Transverse colon (tissue), 3 donors: Measurements from ENCODE around the gene LEPR.

Experiments used
- CTCF ChIP-seq, 5 experiments: fragments of 200-600 bp in 3 of 5; fragments of 450-650 bp in 2 of 5; sonication (generic) in 3 of 5; IDR thresholded peaks; 1 replicate in 2 of 5; 2 replicates in 3 of 5; pipeline ENCODE4 v1.5.1; 2016 to 2017; ENCODE audit warnings: antibody characterized with exemption in 5 of 5, inconsistent platforms in 3 of 5, mild to moderate bottlenecking in 2 of 5, moderate library complexity in 1 of 5
- EP300 ChIP-seq: sonication (generic); formaldehyde crosslinking; IDR thresholded peaks from one replicate; pipeline ENCODE4 v1.6.1; 2017; ENCODE audit warnings: antibody characterized with exemption, low read depth

GRCh38 chr1:65377496-65378246, 42.8 kb upstream of the LEPR start:
- TF ChIP-seq CTCF (IDR thresholded peaks at IDR 0.05), result no peak
- TF ChIP-seq EP300, result no peak
